Measurements from ENCODE around the gene CXCR5.
A peak's percentile ranks its signal among the peaks of the same experiment; 100 is the strongest.

The CXCR5 gene

DNA sequence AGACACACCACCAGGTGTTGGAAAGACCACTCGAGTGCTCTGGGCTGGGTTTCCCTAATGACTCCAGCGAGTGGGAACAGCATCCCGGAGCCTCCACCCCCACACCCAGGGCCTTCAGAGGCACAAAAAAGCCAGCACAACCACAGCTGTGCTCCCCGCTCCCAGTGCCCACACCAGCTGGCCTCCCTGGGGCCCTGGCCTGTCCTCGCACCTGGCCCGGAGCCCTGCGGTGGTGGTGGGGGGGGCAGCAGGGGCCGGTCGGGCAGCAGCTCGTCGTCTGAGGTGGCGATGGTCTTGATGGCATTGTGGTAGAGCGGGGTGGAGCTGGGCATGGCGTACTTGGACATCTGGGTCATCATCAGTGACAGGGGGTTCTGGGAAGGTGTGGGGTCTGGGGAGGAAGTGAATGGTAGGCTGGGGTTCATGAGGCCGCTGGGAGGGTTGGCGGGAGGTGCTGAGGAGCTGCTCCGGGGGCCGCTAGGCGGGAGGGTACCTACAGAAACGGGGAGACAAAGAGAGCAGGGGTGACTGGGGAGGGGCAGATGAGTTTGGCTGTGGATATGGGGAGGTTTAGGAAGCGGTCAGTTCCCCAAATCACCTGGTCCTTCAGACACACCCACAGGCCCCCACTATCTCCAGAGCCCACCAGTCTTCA, 16.1 kb downstream of the CXCR5 start:
- peaks cover 62% of the 10 kb centered on the region for H3K36me3 ChIP-seq (ENCODE audit: insufficient read depth, low read length)
- no peaks in the 10 kb centered on the region for H3K9me3 ChIP-seq (replicated peaks; ENCODE audit: low read length)
- H3K4me2 ChIP-seq (ENCODE audit: low read length) = no peak overlapping the region
- no peak overlapping the region for H3K9ac ChIP-seq (ENCODE audit: low read depth, low read length)
- no peaks in the 10 kb centered on the region for H3K4me1 ChIP-seq (ENCODE audit: control insufficient read depth, insufficient read depth, low read length)
- no peak overlapping the region for H3K4me3 ChIP-seq (ENCODE audit: low read length)
- no peaks in the 10 kb centered on the region for H3K27me3 ChIP-seq (ENCODE audit: control insufficient read depth, insufficient read depth, low read length)

DNA sequence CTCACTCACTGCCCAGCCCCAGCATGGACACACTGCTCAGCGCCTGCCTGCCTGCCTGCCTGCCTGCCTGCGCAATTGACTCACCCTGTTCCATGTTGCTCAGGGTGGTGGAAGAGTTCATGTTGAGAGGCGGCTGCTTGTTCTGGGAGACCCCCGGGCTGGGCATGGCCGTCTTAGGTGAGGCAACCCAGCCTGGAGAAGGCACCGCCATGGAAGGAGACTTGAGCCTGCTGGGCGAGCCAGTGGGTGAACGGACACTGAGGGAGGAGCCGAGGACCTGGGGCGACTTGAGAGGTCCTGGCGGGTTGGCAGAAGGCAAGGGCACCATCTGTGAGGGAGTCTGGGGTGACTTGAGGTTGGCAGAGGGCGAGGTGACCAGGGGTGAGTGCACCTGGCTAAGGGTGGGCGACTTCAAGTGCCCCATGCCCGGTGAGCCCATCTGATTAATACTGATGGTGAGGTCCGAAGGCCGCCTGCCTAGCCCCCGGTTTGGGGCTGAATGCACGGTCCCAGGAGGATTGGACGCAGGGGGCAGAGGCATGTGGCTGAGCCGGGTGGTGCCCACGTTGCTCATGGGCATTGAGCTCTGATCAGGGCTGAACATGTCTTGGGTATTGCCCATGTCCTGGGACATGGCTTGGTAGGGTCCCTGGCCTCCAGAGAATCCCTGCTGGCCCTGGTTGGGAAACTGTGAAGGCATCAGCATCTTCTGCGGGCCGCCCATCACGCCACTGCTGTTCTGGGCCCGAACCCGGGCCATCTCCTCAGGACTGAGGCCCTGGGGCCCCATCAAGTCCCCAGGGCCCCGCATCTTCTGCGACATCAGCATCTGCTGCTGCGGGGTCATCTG, 17.1 kb downstream of the CXCR5 start:
- Histone ChIP-seq H3K4me3 (ENCODE audit: low read length) (no peak overlapping the region), H3K4me2 (ENCODE audit: low read length) (no peak overlapping the region), H3K9me3 (replicated peaks; ENCODE audit: low read length) (no peaks in the 10 kb centered on the region), H3K9ac (ENCODE audit: low read depth, low read length) (no peak overlapping the region), H3K4me1 (ENCODE audit: control insufficient read depth, insufficient read depth, low read length) (no peaks in the 10 kb centered on the region), H3K27me3 (ENCODE audit: control insufficient read depth, insufficient read depth, low read length) (no peaks in the 10 kb centered on the region), H3K36me3 (ENCODE audit: insufficient read depth, low read length) (peaks cover 62% of the 10 kb centered on the region)

GRCh38 chr11:118901494-118902335, 18.0 kb downstream of the CXCR5 start:
- no peak overlapping the region for H3K4me3 ChIP-seq (ENCODE audit: low read length)
- H3K4me1 ChIP-seq (ENCODE audit: control insufficient read depth, insufficient read depth, low read length) = no peaks in the 10 kb centered on the region
- no peaks in the 10 kb centered on the region for H3K27me3 ChIP-seq (ENCODE audit: control insufficient read depth, insufficient read depth, low read length)
- H3K4me2 ChIP-seq (ENCODE audit: low read length) = no peak overlapping the region
- no peak overlapping the region for H3K9ac ChIP-seq (ENCODE audit: low read depth, low read length)
- peaks cover 68% of the 10 kb centered on the region for H3K36me3 ChIP-seq (ENCODE audit: insufficient read depth, low read length)
- no peaks in the 10 kb centered on the region for H3K9me3 ChIP-seq (replicated peaks; ENCODE audit: low read length)

DNA sequence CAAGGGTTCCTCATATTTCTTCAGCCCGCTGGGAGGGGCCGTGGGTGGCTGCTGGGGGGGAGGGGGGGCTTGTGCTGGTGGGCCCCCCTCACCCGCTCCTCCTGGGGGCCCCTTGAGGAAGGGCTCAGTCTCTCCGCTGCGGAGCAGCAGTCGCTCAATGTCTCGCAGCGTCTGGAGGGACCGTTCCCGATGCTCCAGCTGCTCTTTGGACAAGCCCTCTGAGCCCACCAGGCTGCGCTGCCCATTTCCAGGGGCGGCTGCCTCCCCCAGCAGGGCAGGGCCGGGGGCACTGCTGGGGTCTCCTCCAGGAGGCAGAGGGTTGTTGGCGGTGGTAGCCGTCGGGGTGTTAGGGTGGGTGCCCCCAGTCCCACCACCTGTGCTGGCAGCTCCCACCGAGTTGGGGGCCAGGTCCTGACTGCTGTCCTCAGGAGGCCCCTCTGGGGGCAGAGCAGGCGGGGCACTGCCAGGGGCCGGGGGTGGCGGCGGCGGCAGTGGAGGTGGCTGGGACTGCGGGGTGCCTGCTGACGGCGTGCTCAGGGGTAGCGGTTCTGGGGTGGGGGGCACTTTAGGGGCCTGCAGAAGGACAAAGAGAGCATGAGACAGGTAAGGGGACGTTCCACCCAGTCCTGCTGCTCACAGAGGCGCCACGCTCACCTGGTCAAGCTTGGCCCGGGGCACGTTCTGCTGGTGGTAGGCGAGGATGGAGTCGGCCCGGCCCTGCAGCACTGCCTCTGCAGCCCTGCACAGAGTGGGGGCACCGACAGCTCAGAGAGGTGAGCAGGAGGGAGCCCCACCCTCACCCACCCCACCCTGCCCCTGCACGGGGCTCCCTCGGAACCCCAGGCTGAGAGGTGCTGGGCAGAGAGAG, 18.9 kb downstream of the CXCR5 start:
- no peak overlapping the region for H3K4me3 ChIP-seq (ENCODE audit: low read length)
- no peak overlapping the region for H3K4me2 ChIP-seq (ENCODE audit: low read length)
- no peaks in the 10 kb centered on the region for H3K27me3 ChIP-seq (ENCODE audit: control insufficient read depth, insufficient read depth, low read length)
- peaks cover 5% of the 10 kb centered on the region for H3K4me1 ChIP-seq (ENCODE audit: control insufficient read depth, insufficient read depth, low read length)
- peaks cover 67% of the 10 kb centered on the region for H3K36me3 ChIP-seq (ENCODE audit: insufficient read depth, low read length)
- H3K9ac ChIP-seq (ENCODE audit: low read depth, low read length) = no peak overlapping the region
- no peaks in the 10 kb centered on the region for H3K9me3 ChIP-seq (replicated peaks; ENCODE audit: low read length)

DNA sequence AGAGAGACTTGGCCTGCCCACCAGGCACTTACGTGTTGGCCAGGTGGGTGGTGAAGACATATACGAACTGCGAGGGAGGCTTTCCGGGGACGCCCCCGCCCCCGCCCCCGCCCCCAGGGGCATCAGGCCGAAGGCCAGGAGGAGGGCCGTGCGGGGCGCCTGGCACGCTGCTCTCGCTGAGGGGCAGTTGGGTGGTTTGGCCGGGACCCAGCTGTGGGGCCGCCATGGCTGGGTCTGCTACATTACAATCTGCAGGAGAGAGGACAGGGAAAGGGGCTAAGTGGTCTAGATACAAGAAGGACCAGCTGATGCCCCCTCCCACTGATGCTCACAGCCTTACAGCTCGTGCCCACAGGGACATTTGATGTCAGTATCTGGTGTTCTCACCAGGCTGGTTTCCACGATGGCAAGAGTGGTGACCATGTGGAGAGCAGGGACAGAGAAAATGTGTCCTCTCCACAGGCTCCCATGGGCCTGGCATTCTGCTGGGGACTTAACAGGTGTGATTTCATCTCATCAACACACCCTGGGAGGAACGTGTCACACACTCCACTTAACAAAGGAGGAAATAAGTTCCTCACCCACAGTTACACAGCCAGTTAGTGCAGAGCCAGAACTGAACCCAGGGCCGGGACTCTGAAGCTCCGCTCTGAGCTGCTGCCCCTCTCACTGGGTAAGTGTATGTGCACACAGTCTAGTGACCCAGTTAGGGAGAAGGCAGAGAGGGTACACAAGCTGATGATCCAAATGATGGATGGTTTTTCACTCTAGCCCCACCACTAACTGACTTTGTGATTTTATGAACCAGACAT, 19.7 kb downstream of the CXCR5 start:
- no peaks in the 10 kb centered on the region for H3K27me3 ChIP-seq (ENCODE audit: control insufficient read depth, insufficient read depth, low read length)
- no peak overlapping the region for H3K4me2 ChIP-seq (ENCODE audit: low read length)
- H3K4me3 ChIP-seq (ENCODE audit: low read length) = no peak overlapping the region
- peaks cover 9% of the 10 kb centered on the region for H3K4me1 ChIP-seq (ENCODE audit: control insufficient read depth, insufficient read depth, low read length)
- H3K9ac ChIP-seq (ENCODE audit: low read depth, low read length) = no peak overlapping the region
- peaks cover 70% of the 10 kb centered on the region for H3K36me3 ChIP-seq (ENCODE audit: insufficient read depth, low read length)
- H3K9me3 ChIP-seq (replicated peaks; ENCODE audit: low read length) = no peaks in the 10 kb centered on the region

- H3K9ac ChIP-seq (ENCODE audit: low read depth, low read length) = no peak overlapping the region
- peaks cover 45% of the 10 kb centered on the region for H3K4me1 ChIP-seq (ENCODE audit: control insufficient read depth, insufficient read depth, low read length)
Observed at GRCh38 chr11:118907051-118908042, 23.7 kb downstream of the CXCR5 start.

DNA sequence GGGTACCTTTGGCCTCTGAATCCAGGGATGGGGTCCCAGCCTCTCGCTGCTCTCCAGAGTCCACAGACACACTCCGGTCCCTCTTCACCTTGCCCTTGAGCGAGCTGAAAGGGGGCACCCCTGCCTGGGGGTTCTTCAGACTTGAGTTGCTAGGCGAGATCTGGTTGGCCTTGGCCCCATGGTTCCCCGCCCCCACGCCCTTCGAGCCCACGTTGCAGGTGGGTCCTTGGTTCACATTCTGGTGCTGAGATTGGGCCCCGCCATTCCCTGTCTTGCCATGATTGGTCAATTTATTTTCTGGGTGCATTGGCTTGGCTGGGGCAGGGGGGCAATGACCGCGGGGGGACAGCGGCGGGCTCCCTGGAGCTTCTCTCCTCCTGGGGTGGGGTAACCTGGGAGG, 24.6 kb downstream of the CXCR5 start:
- Histone ChIP-seq H3K4me1 (ENCODE audit: control insufficient read depth, insufficient read depth, low read length) (peaks cover 54% of the 10 kb centered on the region), H3K27me3 (ENCODE audit: control insufficient read depth, insufficient read depth, low read length) (no peaks in the 10 kb centered on the region), H3K4me3 (ENCODE audit: low read length) (no peak overlapping the region), H3K9ac (ENCODE audit: low read depth, low read length) (no peak overlapping the region), H3K9me3 (replicated peaks; ENCODE audit: low read length) (no peaks in the 10 kb centered on the region), H3K36me3 (ENCODE audit: insufficient read depth, low read length) (peaks cover 31% of the 10 kb centered on the region), H3K4me2 (ENCODE audit: low read length) (no peak overlapping the region)

More at GRCh38 chr11:118907051-118908042, 23.7 kb downstream of the CXCR5 start:
- peaks cover 37% of the 10 kb centered on the region for H3K36me3 ChIP-seq (ENCODE audit: insufficient read depth, low read length)
- H3K27me3 ChIP-seq (ENCODE audit: control insufficient read depth, insufficient read depth, low read length) = no peaks in the 10 kb centered on the region
- H3K4me2 ChIP-seq (ENCODE audit: low read length) = no peak overlapping the region
- H3K9me3 ChIP-seq (replicated peaks; ENCODE audit: low read length) = no peaks in the 10 kb centered on the region
- H3K4me3 ChIP-seq (ENCODE audit: low read length) = no peak overlapping the region

DNA sequence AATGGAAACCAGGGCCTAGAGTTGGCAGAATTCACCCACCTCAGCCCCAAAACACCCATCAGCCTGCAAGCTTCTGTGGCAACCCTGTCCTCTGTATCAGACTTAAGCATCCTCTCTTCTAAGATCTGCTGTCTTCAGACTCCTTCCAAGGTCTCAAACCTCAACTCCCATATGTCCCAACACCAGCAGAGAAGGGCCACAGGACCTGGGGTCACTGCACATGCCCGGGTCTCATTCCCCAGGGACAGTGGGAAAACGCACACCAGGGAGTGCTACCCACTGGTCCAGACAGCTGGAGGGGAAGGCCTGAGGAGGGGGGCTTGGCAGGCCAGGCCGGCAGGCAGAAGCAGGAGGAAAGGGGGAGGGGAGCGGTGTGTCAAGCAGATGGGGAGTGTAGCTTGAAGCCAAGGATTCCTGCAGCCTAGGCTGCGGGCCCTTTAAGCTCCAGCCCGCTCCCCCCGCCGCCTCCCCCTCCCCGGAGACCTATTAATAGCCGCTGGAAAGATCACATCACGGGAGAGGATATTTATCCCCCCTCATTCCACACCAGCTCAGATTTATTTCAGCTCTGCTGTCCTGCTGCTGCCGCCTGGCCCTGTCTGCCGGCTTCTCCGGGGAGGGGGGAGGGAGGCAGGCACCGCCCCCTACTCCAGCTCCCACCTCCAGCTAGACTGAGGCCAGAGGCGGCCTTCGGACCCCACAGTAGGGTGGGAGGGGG, 25.4 kb downstream of the CXCR5 start:
- H3K9me3 ChIP-seq (replicated peaks; ENCODE audit: low read length) = no peaks in the 10 kb centered on the region
- H3K9ac ChIP-seq (ENCODE audit: low read depth, low read length) = peak overlapping the region; percentile 88
- peaks cover 23% of the 10 kb centered on the region for H3K36me3 ChIP-seq (ENCODE audit: insufficient read depth, low read length)
- no peaks in the 10 kb centered on the region for H3K27me3 ChIP-seq (ENCODE audit: control insufficient read depth, insufficient read depth, low read length)
- peak overlapping the region; percentile 68 for H3K4me3 ChIP-seq (ENCODE audit: low read length)
- peaks cover 62% of the 10 kb centered on the region for H3K4me1 ChIP-seq (ENCODE audit: control insufficient read depth, insufficient read depth, low read length)
- peak overlapping the region; percentile 91 for H3K4me2 ChIP-seq (ENCODE audit: low read length)

- Histone ChIP-seq H3K4me1 (ENCODE audit: control insufficient read depth, insufficient read depth, low read length) (peaks cover 69% of the 10 kb centered on the region), H3K9me3 (replicated peaks; ENCODE audit: low read length) (no peaks in the 10 kb centered on the region), H3K9ac (ENCODE audit: low read depth, low read length) (peak overlapping the region; percentile 88), H3K4me3 (ENCODE audit: low read length) (peak overlapping the region; percentile 68), H3K36me3 (ENCODE audit: insufficient read depth, low read length) (peaks cover 23% of the 10 kb centered on the region), H3K4me2 (ENCODE audit: low read length) (peak overlapping the region; percentile 91), H3K27me3 (ENCODE audit: control insufficient read depth, insufficient read depth, low read length) (no peaks in the 10 kb centered on the region)
Observed at GRCh38 chr11:118909619-118910308, 26.1 kb downstream of the CXCR5 start.
